Hepatocyte (in vitro differentiated cells): ENCODE measurements around the gene CPNE1. TPM values are rescaled to one million over a fixed set of nuclear protein-coding genes. Genes with fewer than 3 reads are reported as not detected.

Experiments used
- DNase-seq: peaks from one replicate; pipeline ENCODE4 v3.0.0-alpha.2; 2016; ENCODE audit warnings: low spot score
- H2AFZ ChIP-seq: fragments of 200-600 bp; sonication (generic); 2 replicates; pipeline ENCODE4 v1.6.0; 2016; ENCODE audit warnings: antibody characterized with exemption, mild to moderate bottlenecking
- H3K27ac ChIP-seq: fragments of 200-600 bp; sonication (generic); 2 replicates; pipeline ENCODE4 v1.5.1; 2016; ENCODE audit warnings: mild to moderate bottlenecking
- H3K27me3 ChIP-seq: fragments of 200-600 bp; sonication (generic); 2 replicates; pipeline ENCODE4 v1.6.1; 2016
- H3K36me3 ChIP-seq: fragments of 200-600 bp; sonication (generic); replicated peaks from 2 replicates; pipeline ENCODE4 v1.5.1; 2016; ENCODE audit warnings: low read depth; ENCODE audit not compliant: insufficient read depth
- H3K4me1 ChIP-seq: fragments of 200-600 bp; sonication (generic); 2 replicates; pipeline ENCODE4 v1.5.1; 2016; ENCODE audit warnings: mild to moderate bottlenecking, moderate library complexity; ENCODE audit not compliant: insufficient read depth
- H3K4me2 ChIP-seq: fragments of 200-600 bp; sonication (generic); 2 replicates; pipeline ENCODE4 v1.6.0; 2016
- H3K4me3 ChIP-seq: fragments of 200-600 bp; sonication (generic); 2 replicates; pipeline ENCODE4 v1.5.1; 2016; ENCODE audit warnings: mild to moderate bottlenecking
- H3K79me2 ChIP-seq: fragments of 200-600 bp; sonication (generic); 2 replicates; pipeline ENCODE4 v1.6.0; 2017; ENCODE audit warnings: mild to moderate bottlenecking
- H3K9me2 ChIP-seq: fragments of 200-600 bp; sonication (generic); replicated peaks from 2 replicates; pipeline ENCODE4 v1.6.0; 2017; ENCODE audit warnings: mild to moderate bottlenecking; ENCODE audit not compliant: insufficient read depth
- H3K9me3 ChIP-seq: fragments of 200-600 bp; sonication (generic); 2 replicates; pipeline ENCODE4 v1.5.1; 2016; ENCODE audit warnings: low read depth, mild to moderate bottlenecking
- H4K20me1 ChIP-seq: fragments of 200-600 bp; sonication (generic); 2 replicates; pipeline ENCODE4 v1.6.0; 2016; ENCODE audit warnings: mild to moderate bottlenecking; ENCODE audit not compliant: insufficient read depth, poor library complexity, severe bottlenecking
- CTCF ChIP-seq: fragments of 200-600 bp; sonication (generic); IDR thresholded peaks from 2 replicates; pipeline ENCODE4 v1.5.1; 2016; ENCODE audit warnings: antibody characterized with exemption, mild to moderate bottlenecking; ENCODE audit not compliant: poor library complexity
- EZH2 ChIP-seq: fragments of 200-600 bp; sonication (generic); IDR thresholded peaks from 2 replicates; pipeline ENCODE4 v1.6.1; 2016; ENCODE audit warnings: antibody characterized with exemption, mild to moderate bottlenecking, borderline replicate concordance
- EZH2phosphoT487 ChIP-seq: fragments of 200-600 bp; sonication (generic); IDR thresholded peaks from one replicate; pipeline ENCODE4 v1.6.1; 2018; ENCODE audit warnings: antibody characterized with exemption, mild to moderate bottlenecking, low read depth, moderate library complexity; ENCODE audit not compliant: unreplicated experiment, severe bottlenecking
- WGBS: methylation state at CpG from one replicate; pipeline ENCODE4 v1.1.6; 2016; ENCODE audit warnings: low lambda C conversion rate; ENCODE audit errors: missing lambda C conversion rate; 5-methylcytosine and 5-hydroxymethylcytosine counted together
- polyA plus RNA-seq: library from polyadenylated mRNA; unstranded; fragments of >200 nt; fragmentation: Nextera tagmentation; extraction: Ambion mirVana; gene quantifications from 2 replicates; pipeline ENCODE4 v1.2.1, GENCODE V29; 2016
- total RNA-seq: library from RNA; depleted of rRNA; stranded (reverse); fragments of >200 nt; gene quantifications from 2 replicates; pipeline ENCODE4 v1.2.3, GENCODE V29; 2014

CPNE1 gene
- total and polyA plus RNA-seq, 2 experiments from 2014 or later, result 68.9 to 93.4 TPM

- Histone ChIP-seq H3K9me2 (no peaks in the 10 kb centered on the region), H2AFZ (no peak overlapping the region), H3K4me3 (no peak overlapping the region), H3K79me2 (peaks cover 93% of the 10 kb centered on the region), H3K4me2 (no peak overlapping the region), H3K4me1 (no peaks in the 10 kb centered on the region), H3K36me3 (peaks cover 3% of the 10 kb centered on the region), H3K27me3 (no peaks in the 10 kb centered on the region), H4K20me1 (peaks cover 99% of the 10 kb centered on the region), H3K9me3 (no peaks in the 10 kb centered on the region), H3K27ac (no peak overlapping the region)
- 85% methylated on average over 6 of the region's 6 CpGs for WGBS
- no peak for DNase-seq
- no peak for TF ChIP-seq EZH2
- no peak for TF ChIP-seq CTCF
- no peak for TF ChIP-seq EZH2phosphoT487
Measured at GRCh38 chr20:35710884-35711587, 46.3 kb upstream of the CPNE1 start.

GRCh38 chr20:35710039-35710438 is 45.3 kb upstream of the CPNE1 start:
- H2AFZ ChIP-seq, result no peak overlapping the region
- TF ChIP-seq CTCF, result no peak
- TF ChIP-seq EZH2phosphoT487, result no peak
- TF ChIP-seq EZH2, result no peak
- H3K9me2 ChIP-seq, result no peaks in the 10 kb centered on the region
- H3K4me2 ChIP-seq, result no peak overlapping the region
- H3K27ac ChIP-seq, result no peak overlapping the region
- H3K36me3 ChIP-seq, result peaks cover 3% of the 10 kb centered on the region
- H3K9me3 ChIP-seq, result no peaks in the 10 kb centered on the region
- H3K4me3 ChIP-seq, result no peak overlapping the region
- H3K27me3 ChIP-seq, result no peaks in the 10 kb centered on the region
- H4K20me1 ChIP-seq, result peaks cover 99% of the 10 kb centered on the region
- DNase-seq, result no peak
- peaks cover 92% of the 10 kb centered on the region for H3K79me2 ChIP-seq
- no peaks in the 10 kb centered on the region for H3K4me1 ChIP-seq

- no peak overlapping the region for H2AFZ ChIP-seq
- no peaks in the 10 kb centered on the region for H3K9me2 ChIP-seq
- no peaks in the 10 kb centered on the region for H3K27me3 ChIP-seq
- H3K79me2 ChIP-seq, result peaks cover 92% of the 10 kb centered on the region
- H3K4me2 ChIP-seq, result no peak overlapping the region
- TF ChIP-seq EZH2, result no peak
- no peak for TF ChIP-seq EZH2phosphoT487
- no peak for TF ChIP-seq CTCF
- no peak overlapping the region for H3K4me3 ChIP-seq
- H3K27ac ChIP-seq, result no peak overlapping the region
- peaks cover 3% of the 10 kb centered on the region for H3K36me3 ChIP-seq
- H3K9me3 ChIP-seq, result no peaks in the 10 kb centered on the region
- 87% methylated on average over 1 of the region's 1 CpG for WGBS
- peaks cover 99% of the 10 kb centered on the region for H4K20me1 ChIP-seq
- DNase-seq, result no peak
- H3K4me1 ChIP-seq, result no peaks in the 10 kb centered on the region
Measured at GRCh38 chr20:35709259-35709658, 44.6 kb upstream of the CPNE1 start.
